Panc1 (cell line): Measurements from ENCODE around the gene BICDL2. TPM values are rescaled to one million over a fixed set of nuclear protein-coding genes. Genes with fewer than 3 reads are reported as not detected.

Experiments
- ATAC-seq: fragments of 200-7000 bp; cut with Tn5 transposase; 2 replicates; pipeline ENCODE4 v1.9.1; 2020; ENCODE audit warnings: mild to moderate bottlenecking, moderate library complexity
- BruUV-seq: library from RNA; stranded (reverse); fragments of 400-500 nt; replicated peaks from 2 replicates; lab custom pipeline; 2021; lab: Mats Ljungman, UMichigan
- CTCF ChIA-PET: fragments of 300-600 bp; sonication (Branson Sonifier 250); formaldehyde crosslinking; loops from one replicate; lab custom pipeline; 2022; ENCODE audit warnings: antibody characterized with exemption; lab: Charles Lee
- POLR2A ChIA-PET: fragments of 300-600 bp; sonication (Branson Sonifier 250); formaldehyde crosslinking; loops from one replicate; lab custom pipeline; 2022; ENCODE audit warnings: antibody characterized with exemption; lab: Charles Lee
- DNase-seq: peaks from one replicate; pipeline ENCODE4 v3.0.0-alpha.2; 2010; ENCODE audit warnings: low read depth, low spot score
- H3K27ac ChIP-seq: 2 replicates; pipeline ENCODE4 v1.5.1; 2011; ENCODE audit warnings: mild to moderate bottlenecking, low read length, inconsistent platforms
- H3K27me3 ChIP-seq: fragments of 200-500 bp; sonication (Bioruptor generic); 2 replicates; pipeline ENCODE4 v1.6.0; 2014; ENCODE audit warnings: low read length, inconsistent platforms; ENCODE audit not compliant: control insufficient read depth, insufficient read depth
- H3K36me3 ChIP-seq: fragments of 200-500 bp; sonication (Bioruptor generic); 2 replicates; pipeline ENCODE4 v1.5.1; 2014; ENCODE audit warnings: inconsistent platforms, mild to moderate bottlenecking, low read length, moderate library complexity; ENCODE audit not compliant: control insufficient read depth, insufficient read depth
- H3K4me1 ChIP-seq: 2 replicates; pipeline ENCODE4 v1.5.1; 2011; ENCODE audit warnings: inconsistent platforms, mild to moderate bottlenecking, low read length, moderate library complexity; ENCODE audit not compliant: control insufficient read depth, insufficient read depth
- H3K4me3 ChIP-seq, 2 experiments: 2 replicates each; pipeline ENCODE4 v1.5.1; 2011 to 2012; ENCODE audit warnings: low read depth in 2 of 2, low read length in 2 of 2, mild to moderate bottlenecking in 2 of 2, inconsistent platforms in 1 of 2, moderate library complexity in 1 of 2
- H3K9me3 ChIP-seq: fragments of 200-500 bp; sonication (Bioruptor generic); 2 replicates; pipeline ENCODE4 v1.5.1; 2014; ENCODE audit warnings: low read depth, mild to moderate bottlenecking, inconsistent platforms, low read length, moderate library complexity; ENCODE audit not compliant: control insufficient read depth, insufficient read depth
- POLR2AphosphoS5 ChIP-seq: IDR thresholded peaks from 2 replicates; pipeline ENCODE4 v1.6.1; 2012; ENCODE audit warnings: mild to moderate bottlenecking, low read depth, low read length, moderate library complexity
- SIN3A ChIP-seq: IDR thresholded peaks from 2 replicates; pipeline ENCODE4 v1.6.1; 2012; ENCODE audit warnings: low read depth, mild to moderate bottlenecking, low read length, moderate library complexity, borderline replicate concordance; ENCODE audit not compliant: insufficient read depth
- TCF7L2 ChIP-seq: IDR thresholded peaks from 2 replicates; pipeline ENCODE4 v1.6.1; 2011; ENCODE audit warnings: mild to moderate bottlenecking, low read depth, low read length, inconsistent platforms
- in situ Hi-C: cut with HindIII; loops from 2 replicates; pipeline ENCODE4 v1.10.0; 2016; ENCODE audit warnings: low sequenced_read_pairs, low pct_unique_long_range_greater_than_20kb
- intact Hi-C: fragments of 100-400 bp; cut with micrococcal nuclease; formaldehyde crosslinking; loops from one replicate; pipeline ENCODE4 v1.10.0; 2022; ENCODE audit not compliant: unreplicated experiment
- total RNA-seq: library from RNA; stranded (reverse); gene quantifications from one replicate; pipeline ENCODE4 v1.2.1, GENCODE V29; 2021; ENCODE audit not compliant: unreplicated experiment
- TF ChIP-seq, protein P1 (sequence below): fragments of 450-650 bp; IDR thresholded peaks from 2 replicates; pipeline ENCODE4 v1.5.1; 2017; ENCODE audit warnings: mild to moderate bottlenecking
- TF ChIP-seq, protein P2 (sequence below), 2 experiments: IDR thresholded peaks; 2 replicates each; pipeline ENCODE4 v1.6.1; 2011 to 2012; ENCODE audit warnings: low read depth in 2 of 2, control low read depth in 1 of 2, low read length in 1 of 2, mild to moderate bottlenecking in 1 of 2, moderate library complexity in 1 of 2; ENCODE audit not compliant: insufficient read depth in 1 of 2

Gene BICDL2
- total RNA-seq, 1 experiment from 2014 or later = 0.21 TPM

DNA sequence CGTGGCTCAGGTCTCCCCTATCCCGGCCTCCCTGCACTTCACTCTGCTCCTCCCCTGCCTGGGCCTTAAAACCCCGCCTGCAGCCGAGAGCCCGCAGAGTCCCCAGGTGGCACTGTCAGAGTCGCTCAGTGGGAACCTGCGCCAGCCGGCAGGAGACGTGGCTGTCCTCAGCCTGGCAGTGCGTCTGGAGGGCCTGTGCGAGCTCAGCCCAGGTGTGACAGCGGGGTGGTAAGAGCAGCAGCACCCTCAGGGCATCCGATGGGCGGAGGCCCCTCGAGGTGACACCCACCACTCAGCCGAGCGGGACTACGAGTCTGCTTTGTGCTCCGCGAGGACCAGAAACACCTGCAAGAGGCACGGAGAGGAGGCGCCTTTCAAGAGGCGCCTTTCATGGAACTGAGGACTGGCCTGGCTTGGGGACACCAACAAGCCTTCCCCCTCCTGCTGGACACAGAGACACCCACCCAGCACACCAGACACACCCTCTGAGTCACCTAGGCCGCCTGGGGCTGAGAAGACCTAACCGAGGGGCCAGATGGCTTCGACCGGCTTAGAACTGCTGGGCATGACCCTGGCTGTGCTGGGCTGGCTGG is 23.8 kb downstream of the BICDL2 start, which contains the start of gene CLDN9:
Gene CLDN9, plus strand, starts transcription at position 96 of the 593 bp plus-strand sequence. Its CDS starts 440 bp downstream, at position 536.
- Histone ChIP-seq H3K9me3 (no peaks in the 10 kb centered on the region), H3K4me3 (no peak within 1 kb of the TSS), H3K27ac (no peak within 1 kb of the TSS), H3K36me3 (no peaks in the 10 kb centered on the region), H3K4me1 (peaks cover 19% of the 10 kb centered on the region), H3K27me3 (no peaks in the 10 kb centered on the region)
- TF ChIP-seq, protein P1, sequence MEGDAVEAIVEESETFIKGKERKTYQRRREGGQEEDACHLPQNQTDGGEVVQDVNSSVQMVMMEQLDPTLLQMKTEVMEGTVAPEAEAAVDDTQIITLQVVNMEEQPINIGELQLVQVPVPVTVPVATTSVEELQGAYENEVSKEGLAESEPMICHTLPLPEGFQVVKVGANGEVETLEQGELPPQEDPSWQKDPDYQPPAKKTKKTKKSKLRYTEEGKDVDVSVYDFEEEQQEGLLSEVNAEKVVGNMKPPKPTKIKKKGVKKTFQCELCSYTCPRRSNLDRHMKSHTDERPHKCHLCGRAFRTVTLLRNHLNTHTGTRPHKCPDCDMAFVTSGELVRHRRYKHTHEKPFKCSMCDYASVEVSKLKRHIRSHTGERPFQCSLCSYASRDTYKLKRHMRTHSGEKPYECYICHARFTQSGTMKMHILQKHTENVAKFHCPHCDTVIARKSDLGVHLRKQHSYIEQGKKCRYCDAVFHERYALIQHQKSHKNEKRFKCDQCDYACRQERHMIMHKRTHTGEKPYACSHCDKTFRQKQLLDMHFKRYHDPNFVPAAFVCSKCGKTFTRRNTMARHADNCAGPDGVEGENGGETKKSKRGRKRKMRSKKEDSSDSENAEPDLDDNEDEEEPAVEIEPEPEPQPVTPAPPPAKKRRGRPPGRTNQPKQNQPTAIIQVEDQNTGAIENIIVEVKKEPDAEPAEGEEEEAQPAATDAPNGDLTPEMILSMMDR = no peak
- intact Hi-C loops (no loop called here), in situ Hi-C loops (no loop called here)
- ChIA-PET POLR2A (no interaction called here), CTCF (no interaction called here)
- DNase-seq (no peak), ATAC-seq (peak; percentile 47)
- no TSS peak for BruUV-seq

DNA sequence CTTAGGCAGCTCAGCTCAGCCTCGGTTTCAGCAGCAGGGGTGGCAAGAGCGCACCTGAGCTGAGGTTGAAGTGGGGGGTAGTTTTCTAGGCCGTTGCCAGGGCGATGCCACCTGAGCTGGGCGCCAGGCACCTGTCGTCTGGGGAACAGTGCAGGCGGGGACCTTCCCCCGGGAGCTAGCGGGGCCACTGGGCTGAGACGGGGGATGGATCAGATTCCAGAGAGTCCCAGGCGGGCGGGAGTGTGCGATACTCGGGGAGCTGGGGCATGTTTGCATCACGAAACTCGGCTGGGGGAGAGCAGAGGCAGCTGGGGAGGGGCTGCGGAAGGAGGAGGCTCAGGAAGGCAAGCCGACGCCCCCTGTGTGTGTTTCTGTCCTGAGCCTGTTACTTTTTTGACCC is 24.5 kb downstream of the BICDL2 start:
- peaks cover 26% of the 10 kb centered on the region for H3K4me1 ChIP-seq
- ChIA-PET POLR2A (no interaction called here), CTCF (no interaction called here)
- intact Hi-C loops = no loop called here
- no peaks in the 10 kb centered on the region for H3K36me3 ChIP-seq
- H3K27ac ChIP-seq = no peak overlapping the region
- in situ Hi-C loops = no loop called here
- no TSS peak for BruUV-seq
- no peak for ATAC-seq
- no peaks in the 10 kb centered on the region for H3K9me3 ChIP-seq
- no peak for DNase-seq
- TF ChIP-seq SIN3A = no peak
- TF ChIP-seq, protein P1 = no peak
- no peak for TF ChIP-seq TCF7L2
- TF ChIP-seq, protein P2, sequence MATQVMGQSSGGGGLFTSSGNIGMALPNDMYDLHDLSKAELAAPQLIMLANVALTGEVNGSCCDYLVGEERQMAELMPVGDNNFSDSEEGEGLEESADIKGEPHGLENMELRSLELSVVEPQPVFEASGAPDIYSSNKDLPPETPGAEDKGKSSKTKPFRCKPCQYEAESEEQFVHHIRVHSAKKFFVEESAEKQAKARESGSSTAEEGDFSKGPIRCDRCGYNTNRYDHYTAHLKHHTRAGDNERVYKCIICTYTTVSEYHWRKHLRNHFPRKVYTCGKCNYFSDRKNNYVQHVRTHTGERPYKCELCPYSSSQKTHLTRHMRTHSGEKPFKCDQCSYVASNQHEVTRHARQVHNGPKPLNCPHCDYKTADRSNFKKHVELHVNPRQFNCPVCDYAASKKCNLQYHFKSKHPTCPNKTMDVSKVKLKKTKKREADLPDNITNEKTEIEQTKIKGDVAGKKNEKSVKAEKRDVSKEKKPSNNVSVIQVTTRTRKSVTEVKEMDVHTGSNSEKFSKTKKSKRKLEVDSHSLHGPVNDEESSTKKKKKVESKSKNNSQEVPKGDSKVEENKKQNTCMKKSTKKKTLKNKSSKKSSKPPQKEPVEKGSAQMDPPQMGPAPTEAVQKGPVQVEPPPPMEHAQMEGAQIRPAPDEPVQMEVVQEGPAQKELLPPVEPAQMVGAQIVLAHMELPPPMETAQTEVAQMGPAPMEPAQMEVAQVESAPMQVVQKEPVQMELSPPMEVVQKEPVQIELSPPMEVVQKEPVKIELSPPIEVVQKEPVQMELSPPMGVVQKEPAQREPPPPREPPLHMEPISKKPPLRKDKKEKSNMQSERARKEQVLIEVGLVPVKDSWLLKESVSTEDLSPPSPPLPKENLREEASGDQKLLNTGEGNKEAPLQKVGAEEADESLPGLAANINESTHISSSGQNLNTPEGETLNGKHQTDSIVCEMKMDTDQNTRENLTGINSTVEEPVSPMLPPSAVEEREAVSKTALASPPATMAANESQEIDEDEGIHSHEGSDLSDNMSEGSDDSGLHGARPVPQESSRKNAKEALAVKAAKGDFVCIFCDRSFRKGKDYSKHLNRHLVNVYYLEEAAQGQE (IDR thresholded peaks at IDR 0.05; ENCODE audit: insufficient read depth in 1 of 2, low read depth in 2 of 2, low read length in 1 of 2) = no peak
- no peak for TF ChIP-seq POLR2AphosphoS5
- H3K4me3 ChIP-seq = no peak overlapping the region
- H3K27me3 ChIP-seq = no peaks in the 10 kb centered on the region
